HepG2 (cell line): Measurements from ENCODE around the gene DCTN1. TPM values are rescaled to one million over a fixed set of nuclear protein-coding genes. Genes with fewer than 3 reads are reported as not detected.

Experiments used
- AKAP8 ChIP-seq: sonication (generic); formaldehyde crosslinking; IDR thresholded peaks from 2 replicates; pipeline ENCODE4 v1.5.1; 2020; ENCODE audit warnings: mild to moderate bottlenecking, missing genetic modification reagents
- ARID2 ChIP-seq: sonication (generic); formaldehyde crosslinking; IDR thresholded peaks from 2 replicates; pipeline ENCODE4 v1.8.1; 2022; ENCODE audit warnings: mild to moderate bottlenecking, missing genetic modification reagents, borderline replicate concordance
- ARID5B ChIP-seq: IDR thresholded peaks from 2 replicates; pipeline ENCODE4 v1.4.0; 2020; ENCODE audit warnings: mild to moderate bottlenecking, missing genetic modification reagents
- DPF2 ChIP-seq: sonication (generic); formaldehyde crosslinking; IDR thresholded peaks from 2 replicates; pipeline ENCODE4 v1.4.0; 2020; ENCODE audit warnings: mild to moderate bottlenecking, low read depth, missing genetic modification reagents, borderline replicate concordance
- KAT2B ChIP-seq: fragments of 150-350 bp; IDR thresholded peaks from 2 replicates; pipeline ENCODE4 v1.6.1; 2014; ENCODE audit warnings: low read depth, low read length, borderline replicate concordance
- KLF6 ChIP-seq: IDR thresholded peaks from 2 replicates; pipeline ENCODE4 v1.8.0; 2016; ENCODE audit warnings: missing biosample characterization, missing genetic modification reagents
- NFE2 ChIP-seq: sonication (generic); formaldehyde crosslinking; IDR thresholded peaks from 2 replicates; pipeline ENCODE4 v1.4.0; 2020; ENCODE audit warnings: missing genetic modification reagents
- NR2F2 ChIP-seq: IDR thresholded peaks from 2 replicates; pipeline ENCODE4 v1.6.1; 2012; ENCODE audit warnings: low read depth, inconsistent platforms, borderline replicate concordance
- PHF8 ChIP-seq: sonication (generic); formaldehyde crosslinking; IDR thresholded peaks from 2 replicates; pipeline ENCODE4 v1.5.0; 2020; ENCODE audit warnings: missing genetic modification reagents
- RXRB ChIP-seq: IDR thresholded peaks from 2 replicates; pipeline ENCODE4 v1.6.1; 2016; ENCODE audit warnings: borderline replicate concordance, missing genetic modification reagents, missing compliant biosample characterization
- SIX4 ChIP-seq: sonication (generic); formaldehyde crosslinking; IDR thresholded peaks from 2 replicates; pipeline ENCODE4 v1.4.0; 2020; ENCODE audit warnings: missing genetic modification reagents
- SOX5 ChIP-seq: IDR thresholded peaks from 2 replicates; pipeline ENCODE4 v1.6.1; 2016; ENCODE audit warnings: borderline replicate concordance
- SRSF4 ChIP-seq: fragments of 200-400 bp; formaldehyde crosslinking; IDR thresholded peaks from one replicate; pipeline ENCODE4 v1.6.1; 2018; ENCODE audit warnings: mild to moderate bottlenecking, low read depth, low read length, moderate library complexity; ENCODE audit not compliant: poor library complexity, severe bottlenecking
- TAF1 ChIP-seq: sonication (generic); formaldehyde crosslinking; IDR thresholded peaks from 2 replicates; pipeline ENCODE4 v1.4.0; 2020; ENCODE audit warnings: missing genetic modification reagents
- TAF15 ChIP-seq: fragments of 200-400 bp; formaldehyde crosslinking; IDR thresholded peaks from one replicate; pipeline ENCODE4 v1.6.1; 2018; ENCODE audit warnings: mild to moderate bottlenecking, low read depth, low read length; ENCODE audit not compliant: poor library complexity, severe bottlenecking
- TFAP4 ChIP-seq: sonication (generic); IDR thresholded peaks from 2 replicates; pipeline ENCODE4 v1.6.1; 2016; ENCODE audit warnings: low read depth, borderline replicate concordance
- WIZ ChIP-seq: sonication (generic); formaldehyde crosslinking; IDR thresholded peaks from 2 replicates; pipeline ENCODE4 v1.5.1; 2020; ENCODE audit warnings: mild to moderate bottlenecking, missing genetic modification reagents
- YEATS2 ChIP-seq: sonication (generic); formaldehyde crosslinking; IDR thresholded peaks from 2 replicates; pipeline ENCODE4 v1.4.0; 2020; ENCODE audit warnings: missing genetic modification reagents, borderline replicate concordance
- ZBTB39 ChIP-seq: sonication (generic); formaldehyde crosslinking; IDR thresholded peaks from 2 replicates; pipeline ENCODE4 v1.5.0; 2020; ENCODE audit warnings: missing genetic modification reagents
- ZFX ChIP-seq: sonication (generic); formaldehyde crosslinking; IDR thresholded peaks from 2 replicates; pipeline ENCODE4 v1.4.0; 2020; ENCODE audit warnings: mild to moderate bottlenecking, low read depth, missing genetic modification reagents, moderate library complexity
- ZNF788 ChIP-seq: sonication (generic); formaldehyde crosslinking; IDR thresholded peaks from 2 replicates; pipeline ENCODE4 v1.5.0; 2020; ENCODE audit warnings: mild to moderate bottlenecking, missing genetic modification reagents, borderline replicate concordance
- polyA plus RNA-seq, 8 experiments: library from polyadenylated mRNA; depleted of rRNA in 3 of 8; stranded (reverse) in 7 of 8; unstranded in 1 of 8; fragments of >200 nt; fragmentation: Illumina TruSeq in 4 of 8; extraction: Trizol in 4 of 8; gene quantifications; 2 replicates each; pipeline versions ENCODE4 v1.2.1 to v1.2.3, GENCODE V29; 2011 to 2016; ENCODE audit warnings: low read depth in 4 of 8, missing spikeins in 1 of 8, mixed read lengths in 1 of 8; ENCODE audit not compliant: insufficient read depth in 1 of 8
- total RNA-seq, 5 experiments: library from RNA; depleted of rRNA; stranded (reverse); fragments of >200 nt; fragmentation: Illumina TruSeq; extraction: Trizol; gene quantifications; 2 replicates each; pipeline ENCODE4 v1.2.3, GENCODE V29; 2016; ENCODE audit warnings: low read depth in 1 of 5
- TF ChIP-seq, protein P1 (sequence below): IDR thresholded peaks from 2 replicates; pipeline ENCODE4 v1.6.1; 2016; ENCODE audit warnings: missing compliant biosample characterization, missing genetic modification reagents, borderline replicate concordance

The DCTN1 gene
- total and polyA plus RNA-seq, 2 of the 13 experiments (the other 11 are each of a cell fraction or from before 2014, with no cell fraction given), result 73.2 to 122 TPM

DNA sequence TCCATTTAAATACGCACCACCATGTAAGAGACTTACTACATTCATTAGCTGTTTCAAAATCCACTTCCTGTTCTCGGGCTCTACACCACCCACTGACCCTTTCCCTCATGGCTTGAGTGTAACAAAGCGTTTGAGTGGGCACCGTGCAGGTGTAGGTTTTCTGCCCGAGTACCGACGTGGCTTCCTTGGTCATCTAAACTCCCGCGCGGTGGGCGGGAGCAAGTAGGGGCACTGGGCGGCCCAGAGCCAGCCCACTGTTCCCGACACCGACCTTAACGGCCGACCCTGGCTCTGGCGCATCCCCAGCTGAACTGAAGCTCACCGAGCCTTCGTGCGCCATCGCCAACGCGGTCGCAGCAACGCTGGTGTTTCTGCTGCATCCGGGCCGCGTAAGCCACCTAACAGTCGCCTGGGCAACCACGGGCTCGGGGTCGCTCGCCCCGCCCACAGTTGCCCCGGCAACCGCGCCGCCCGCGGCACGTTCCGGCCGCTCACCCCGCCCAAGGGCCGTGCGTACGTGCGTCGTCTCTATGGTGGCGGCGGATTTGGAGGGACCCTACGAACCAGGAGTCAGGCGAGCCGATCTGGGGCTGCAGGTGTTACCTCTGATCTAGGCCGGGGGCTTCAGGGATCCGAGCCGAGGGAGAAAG is 41.2 kb upstream of the DCTN1 start, which contains the start of the genes C2orf81 and WDR54 (continued):
- TF ChIP-seq RXRB (CRISPR knock-in tag) (peak; percentile 28; the same call in 1 of the 2 replicates), TAF1 (CRISPR knock-in tag) (peak; percentile 33; the same call in 1 of the 2 replicates), AKAP8 (CRISPR knock-in tag) (peak; percentile 60; the same call in 1 of the 2 replicates), ARID2 (CRISPR knock-in tag) (0 out of 2 replicates have a peak, but pooled peaks have one; percentile 32), SRSF4 (no peak), KAT2B (no peak), TAF15 (no peak), DPF2 (CRISPR knock-in tag) (no peak), PHF8 (0 out of 2 replicates have a peak, but pooled peaks have one; percentile 38), TFAP4 (peak; percentile 26; the same call in 1 of the 2 replicates), SOX5 (CRISPR knock-in tag) (no peak), ZFX (CRISPR knock-in tag) (peak; percentile 66), ZNF788 (CRISPR knock-in tag) (peak; percentile 77; the same call in 1 of the 2 replicates), ARID5B (CRISPR knock-in tag) (peak; percentile 9; the same call in 1 of the 2 replicates), YEATS2 (0 out of 2 replicates have a peak, but pooled peaks have one; percentile 16), NR2F2 (no peak; the same call in 1 of the 2 replicates), ZBTB39 (CRISPR knock-in tag) (no peak), KLF6 (CRISPR knock-in tag) (peak; percentile 47; the same call in 1 of the 2 replicates), WIZ (CRISPR knock-in tag) (no peak; the same call in 1 of the 2 replicates), NFE2 (CRISPR knock-in tag) (no peak), SIX4 (0 out of 2 replicates have a peak, but pooled peaks have one; percentile 17)
- TF ChIP-seq, protein P1, sequence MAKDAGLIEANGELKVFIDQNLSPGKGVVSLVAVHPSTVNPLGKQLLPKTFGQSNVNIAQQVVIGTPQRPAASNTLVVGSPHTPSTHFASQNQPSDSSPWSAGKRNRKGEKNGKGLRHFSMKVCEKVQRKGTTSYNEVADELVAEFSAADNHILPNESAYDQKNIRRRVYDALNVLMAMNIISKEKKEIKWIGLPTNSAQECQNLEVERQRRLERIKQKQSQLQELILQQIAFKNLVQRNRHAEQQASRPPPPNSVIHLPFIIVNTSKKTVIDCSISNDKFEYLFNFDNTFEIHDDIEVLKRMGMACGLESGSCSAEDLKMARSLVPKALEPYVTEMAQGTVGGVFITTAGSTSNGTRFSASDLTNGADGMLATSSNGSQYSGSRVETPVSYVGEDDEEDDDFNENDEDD (CRISPR knock-in tag), result peak; percentile 91; the same call in 1 of the 2 replicates
